Panc1 (cell line): ENCODE results near the gene FAM186B. TPM values are rescaled to one million over a fixed set of nuclear protein-coding genes. Genes with fewer than 3 reads are reported as not detected.
A peak's percentile ranks its signal among the peaks of the same experiment; 100 is the strongest.

ENCODE experiments used
- ATAC-seq: fragments of 200-7000 bp; cut with Tn5 transposase; 2 replicates; pipeline ENCODE4 v1.9.1; 2020; ENCODE audit warnings: mild to moderate bottlenecking, moderate library complexity
- BruUV-seq: library from RNA; stranded (reverse); fragments of 400-500 nt; replicated peaks from 2 replicates; lab custom pipeline; 2021; lab: Mats Ljungman, UMichigan
- CTCF ChIA-PET: fragments of 300-600 bp; sonication (Branson Sonifier 250); formaldehyde crosslinking; loops from one replicate; lab custom pipeline; 2022; ENCODE audit warnings: antibody characterized with exemption; lab: Charles Lee
- POLR2A ChIA-PET: fragments of 300-600 bp; sonication (Branson Sonifier 250); formaldehyde crosslinking; loops from one replicate; lab custom pipeline; 2022; ENCODE audit warnings: antibody characterized with exemption; lab: Charles Lee
- DNase-seq: peaks from one replicate; pipeline ENCODE4 v3.0.0-alpha.2; 2010; ENCODE audit warnings: low read depth, low spot score
- H3K27ac ChIP-seq: 2 replicates; pipeline ENCODE4 v1.5.1; 2011; ENCODE audit warnings: mild to moderate bottlenecking, low read length, inconsistent platforms
- H3K27me3 ChIP-seq: fragments of 200-500 bp; sonication (Bioruptor generic); 2 replicates; pipeline ENCODE4 v1.6.0; 2014; ENCODE audit warnings: low read length, inconsistent platforms; ENCODE audit not compliant: control insufficient read depth, insufficient read depth
- H3K36me3 ChIP-seq: fragments of 200-500 bp; sonication (Bioruptor generic); 2 replicates; pipeline ENCODE4 v1.5.1; 2014; ENCODE audit warnings: inconsistent platforms, mild to moderate bottlenecking, low read length, moderate library complexity; ENCODE audit not compliant: control insufficient read depth, insufficient read depth
- H3K4me1 ChIP-seq: 2 replicates; pipeline ENCODE4 v1.5.1; 2011; ENCODE audit warnings: inconsistent platforms, mild to moderate bottlenecking, low read length, moderate library complexity; ENCODE audit not compliant: control insufficient read depth, insufficient read depth
- H3K4me3 ChIP-seq, 2 experiments: 2 replicates each; pipeline ENCODE4 v1.5.1; 2011 to 2012; ENCODE audit warnings: low read depth in 2 of 2, low read length in 2 of 2, mild to moderate bottlenecking in 2 of 2, inconsistent platforms in 1 of 2, moderate library complexity in 1 of 2
- H3K9me3 ChIP-seq: fragments of 200-500 bp; sonication (Bioruptor generic); 2 replicates; pipeline ENCODE4 v1.5.1; 2014; ENCODE audit warnings: low read depth, mild to moderate bottlenecking, inconsistent platforms, low read length, moderate library complexity; ENCODE audit not compliant: control insufficient read depth, insufficient read depth
- POLR2AphosphoS5 ChIP-seq: IDR thresholded peaks from 2 replicates; pipeline ENCODE4 v1.6.1; 2012; ENCODE audit warnings: mild to moderate bottlenecking, low read depth, low read length, moderate library complexity
- SIN3A ChIP-seq: IDR thresholded peaks from 2 replicates; pipeline ENCODE4 v1.6.1; 2012; ENCODE audit warnings: low read depth, mild to moderate bottlenecking, low read length, moderate library complexity, borderline replicate concordance; ENCODE audit not compliant: insufficient read depth
- TCF7L2 ChIP-seq: IDR thresholded peaks from 2 replicates; pipeline ENCODE4 v1.6.1; 2011; ENCODE audit warnings: mild to moderate bottlenecking, low read depth, low read length, inconsistent platforms
- in situ Hi-C: cut with HindIII; loops from 2 replicates; pipeline ENCODE4 v1.10.0; 2016; ENCODE audit warnings: low sequenced_read_pairs, low pct_unique_long_range_greater_than_20kb
- intact Hi-C: fragments of 100-400 bp; cut with micrococcal nuclease; formaldehyde crosslinking; loops from one replicate; pipeline ENCODE4 v1.10.0; 2022; ENCODE audit not compliant: unreplicated experiment
- total RNA-seq: library from RNA; stranded (reverse); gene quantifications from one replicate; pipeline ENCODE4 v1.2.1, GENCODE V29; 2021; ENCODE audit not compliant: unreplicated experiment
- TF ChIP-seq, protein P1 (sequence below): fragments of 450-650 bp; IDR thresholded peaks from 2 replicates; pipeline ENCODE4 v1.5.1; 2017; ENCODE audit warnings: mild to moderate bottlenecking
- TF ChIP-seq, protein P2 (sequence below), 2 experiments: IDR thresholded peaks; 2 replicates each; pipeline ENCODE4 v1.6.1; 2011 to 2012; ENCODE audit warnings: low read depth in 2 of 2, control low read depth in 1 of 2, low read length in 1 of 2, mild to moderate bottlenecking in 1 of 2, moderate library complexity in 1 of 2; ENCODE audit not compliant: insufficient read depth in 1 of 2

FAM186B gene
- total RNA-seq, 1 experiment from 2014 or later, result 0.13 TPM

DNA sequence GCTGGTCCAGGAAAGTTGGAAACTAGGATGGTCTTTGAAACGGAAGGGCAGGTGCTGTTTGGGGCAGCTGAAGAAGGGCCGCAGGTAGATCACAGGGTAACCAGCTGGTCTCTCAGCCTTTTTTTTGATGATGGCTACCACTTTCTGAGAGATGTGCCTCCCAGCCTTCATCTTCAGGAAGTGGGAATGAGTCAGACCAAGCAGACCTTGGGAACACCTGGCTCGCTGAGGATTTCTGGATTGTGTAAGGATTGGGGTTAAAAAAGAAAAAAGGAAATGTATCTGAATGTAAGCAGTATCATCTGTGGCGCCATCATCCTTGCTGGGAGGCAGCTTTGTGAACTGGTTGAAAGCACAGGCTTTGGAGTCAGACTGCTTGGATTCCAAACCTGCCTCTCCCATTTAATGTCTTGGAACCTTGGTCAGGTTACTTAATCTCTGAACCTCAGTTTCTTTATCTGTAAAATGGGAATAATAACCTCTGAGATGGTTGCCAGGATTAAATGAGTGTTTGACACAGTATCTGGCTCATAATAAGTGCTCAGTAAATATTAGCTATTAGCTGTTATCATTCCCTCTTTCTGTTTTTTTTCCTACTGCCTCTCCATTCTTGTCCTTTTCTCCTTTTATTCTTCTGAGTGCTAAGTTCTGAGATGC is 19.6 kb upstream of the FAM186B start:
- Histone ChIP-seq H3K4me3 (no peak overlapping the region), H3K9me3 (no peaks in the 10 kb centered on the region), H3K4me1 (peaks cover 9% of the 10 kb centered on the region), H3K36me3 (no peaks in the 10 kb centered on the region), H3K27ac (no peak overlapping the region), H3K27me3 (no peaks in the 10 kb centered on the region)
- no TSS peak for BruUV-seq
- intact Hi-C loops (no loop called here), in situ Hi-C loops (no loop called here)
- CTCF ChIA-PET, result interaction anchor here (0.6 kb wide), 1 partner anchor 92 kb away, joined by 7 read pairs; no protein-coding TSS in a partner anchor
- POLR2A ChIA-PET, result interaction anchor here (0.6 kb wide), 1 partner anchor 536 kb away, joined by 4 read pairs; no protein-coding TSS in a partner anchor
- no peak for ATAC-seq
- TF ChIP-seq POLR2AphosphoS5, result no peak
- TF ChIP-seq, protein P1, sequence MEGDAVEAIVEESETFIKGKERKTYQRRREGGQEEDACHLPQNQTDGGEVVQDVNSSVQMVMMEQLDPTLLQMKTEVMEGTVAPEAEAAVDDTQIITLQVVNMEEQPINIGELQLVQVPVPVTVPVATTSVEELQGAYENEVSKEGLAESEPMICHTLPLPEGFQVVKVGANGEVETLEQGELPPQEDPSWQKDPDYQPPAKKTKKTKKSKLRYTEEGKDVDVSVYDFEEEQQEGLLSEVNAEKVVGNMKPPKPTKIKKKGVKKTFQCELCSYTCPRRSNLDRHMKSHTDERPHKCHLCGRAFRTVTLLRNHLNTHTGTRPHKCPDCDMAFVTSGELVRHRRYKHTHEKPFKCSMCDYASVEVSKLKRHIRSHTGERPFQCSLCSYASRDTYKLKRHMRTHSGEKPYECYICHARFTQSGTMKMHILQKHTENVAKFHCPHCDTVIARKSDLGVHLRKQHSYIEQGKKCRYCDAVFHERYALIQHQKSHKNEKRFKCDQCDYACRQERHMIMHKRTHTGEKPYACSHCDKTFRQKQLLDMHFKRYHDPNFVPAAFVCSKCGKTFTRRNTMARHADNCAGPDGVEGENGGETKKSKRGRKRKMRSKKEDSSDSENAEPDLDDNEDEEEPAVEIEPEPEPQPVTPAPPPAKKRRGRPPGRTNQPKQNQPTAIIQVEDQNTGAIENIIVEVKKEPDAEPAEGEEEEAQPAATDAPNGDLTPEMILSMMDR, result no peak
- no peak for TF ChIP-seq TCF7L2
- TF ChIP-seq, protein P2, sequence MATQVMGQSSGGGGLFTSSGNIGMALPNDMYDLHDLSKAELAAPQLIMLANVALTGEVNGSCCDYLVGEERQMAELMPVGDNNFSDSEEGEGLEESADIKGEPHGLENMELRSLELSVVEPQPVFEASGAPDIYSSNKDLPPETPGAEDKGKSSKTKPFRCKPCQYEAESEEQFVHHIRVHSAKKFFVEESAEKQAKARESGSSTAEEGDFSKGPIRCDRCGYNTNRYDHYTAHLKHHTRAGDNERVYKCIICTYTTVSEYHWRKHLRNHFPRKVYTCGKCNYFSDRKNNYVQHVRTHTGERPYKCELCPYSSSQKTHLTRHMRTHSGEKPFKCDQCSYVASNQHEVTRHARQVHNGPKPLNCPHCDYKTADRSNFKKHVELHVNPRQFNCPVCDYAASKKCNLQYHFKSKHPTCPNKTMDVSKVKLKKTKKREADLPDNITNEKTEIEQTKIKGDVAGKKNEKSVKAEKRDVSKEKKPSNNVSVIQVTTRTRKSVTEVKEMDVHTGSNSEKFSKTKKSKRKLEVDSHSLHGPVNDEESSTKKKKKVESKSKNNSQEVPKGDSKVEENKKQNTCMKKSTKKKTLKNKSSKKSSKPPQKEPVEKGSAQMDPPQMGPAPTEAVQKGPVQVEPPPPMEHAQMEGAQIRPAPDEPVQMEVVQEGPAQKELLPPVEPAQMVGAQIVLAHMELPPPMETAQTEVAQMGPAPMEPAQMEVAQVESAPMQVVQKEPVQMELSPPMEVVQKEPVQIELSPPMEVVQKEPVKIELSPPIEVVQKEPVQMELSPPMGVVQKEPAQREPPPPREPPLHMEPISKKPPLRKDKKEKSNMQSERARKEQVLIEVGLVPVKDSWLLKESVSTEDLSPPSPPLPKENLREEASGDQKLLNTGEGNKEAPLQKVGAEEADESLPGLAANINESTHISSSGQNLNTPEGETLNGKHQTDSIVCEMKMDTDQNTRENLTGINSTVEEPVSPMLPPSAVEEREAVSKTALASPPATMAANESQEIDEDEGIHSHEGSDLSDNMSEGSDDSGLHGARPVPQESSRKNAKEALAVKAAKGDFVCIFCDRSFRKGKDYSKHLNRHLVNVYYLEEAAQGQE (IDR thresholded peaks at IDR 0.05; ENCODE audit: insufficient read depth in 1 of 2, low read depth in 2 of 2, low read length in 1 of 2), result no peak
- TF ChIP-seq SIN3A, result no peak
- no peak for DNase-seq

DNA sequence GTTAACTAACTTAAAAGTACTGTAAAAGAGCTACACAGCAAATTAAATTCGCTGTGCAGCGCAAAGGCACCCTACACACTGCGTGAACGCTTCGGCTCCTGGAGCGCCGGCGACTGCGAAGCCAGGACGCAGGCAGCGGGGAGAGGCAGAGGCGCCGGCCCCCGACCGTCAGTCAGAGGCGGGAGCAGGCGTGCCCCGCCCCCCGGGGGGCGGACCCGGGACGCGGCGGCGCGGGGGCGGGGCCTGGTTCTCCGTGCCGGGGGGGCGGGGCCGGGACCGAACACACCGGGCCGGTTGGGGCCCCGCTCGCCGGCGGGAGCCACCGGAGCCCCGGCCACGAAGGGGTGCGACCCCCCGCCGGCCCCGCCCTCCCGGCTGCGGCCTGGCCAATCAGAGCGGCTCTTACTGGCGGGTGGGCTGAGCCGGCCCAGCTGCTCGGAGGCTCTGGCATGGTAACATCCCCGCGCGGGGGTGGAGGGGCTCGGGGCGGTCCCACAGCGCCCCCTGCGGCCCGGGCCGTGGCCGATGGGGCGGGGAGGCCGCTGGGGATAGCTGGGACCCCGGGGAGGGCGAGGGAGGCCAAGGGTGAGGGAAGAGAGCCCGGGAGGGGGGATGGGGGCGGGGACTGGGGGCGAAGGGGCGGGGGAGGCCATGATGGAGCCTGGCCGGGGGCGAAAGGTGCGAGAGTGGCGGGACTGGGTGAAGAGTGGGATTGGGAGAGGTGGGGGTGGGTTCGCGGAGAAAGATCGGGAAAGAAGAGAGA is 17.9 kb upstream of the FAM186B start, which contains the start of gene PRPF40B:
Gene PRPF40B (plus strand): TSS at position 420 of the 763 bp plus-strand sequence. CDS start 30 bp downstream, at position 450.
- Histone ChIP-seq H3K4me3 (peak within 1 kb of the TSS; percentile 84 to 95), H3K27me3 (peaks cover 2% of the 10 kb centered on the region; the same call in 1 of the 2 replicates), H3K9me3 (no peaks in the 10 kb centered on the region), H3K36me3 (no peaks in the 10 kb centered on the region), H3K4me1 (peaks cover 9% of the 10 kb centered on the region), H3K27ac (peak within 1 kb of the TSS; percentile 93)
- BruUV-seq, result no TSS peak
- ChIA-PET CTCF (interaction anchor here (0.6 to 1.6 kb wide), 4 partner anchors 10 to 310 kb away, joined by 3 to 9 read pairs (median 4); no protein-coding TSS in a partner anchor), POLR2A (interaction anchor here (0.6 kb wide), 1 partner anchor 400 kb away, joined by 5 read pairs; no protein-coding TSS in a partner anchor)
- in situ Hi-C loops (no loop called here), intact Hi-C loops (no loop called here)
- ATAC-seq (peak; percentile 92), DNase-seq (no peak)
- TF ChIP-seq POLR2AphosphoS5, result peak; percentile 77
- no peak for TF ChIP-seq TCF7L2
- TF ChIP-seq SIN3A, result peak; percentile 57; the same call in 1 of the 2 replicates
- TF ChIP-seq, protein P1, result peak; percentile 80
